H1 (cell line): ENCODE data around the gene ULBP3. TPM values are rescaled to one million over a fixed set of nuclear protein-coding genes. Genes with fewer than 3 reads are reported as not detected.

ENCODE experiments used
- CHD7 ChIP-seq: fragments of 300-600 bp; sonication (generic); IDR thresholded peaks from 2 replicates; pipeline ENCODE4 v1.7.1; 2012; ENCODE audit warnings: low read length, moderate library complexity, mild to moderate bottlenecking, inconsistent platforms; ENCODE audit not compliant: insufficient replicate concordance
- polyA plus RNA-seq, 7 experiments: library from polyadenylated mRNA; depleted of rRNA in 3 of 7; stranded (reverse) in 5 of 7; unstranded in 2 of 7; fragments of >200 nt in 5 of 7; fragments of 200-250 nt in 2 of 7; gene quantifications; 1 replicate in 5 of 7; 2 replicates in 1 of 7; 4 replicates in 1 of 7; pipeline versions ENCODE4 v1.2.1 to v1.2.3, GENCODE V29; 2011 to 2013; ENCODE audit warnings: missing spikeins in 2 of 7, mixed read lengths in 2 of 7
- total RNA-seq: library from RNA; stranded (reverse); fragmentation: NEBNext Ultra II Directional; extraction: Animal tissue kit (Norgen Biotek cat#: 25700); gene quantifications from 2 replicates; pipeline ENCODE4 v1.2.1, GENCODE V29; 2021

ULBP3 gene
- total and polyA plus RNA-seq, 2 of the 8 experiments (the other 6 are each of a cell fraction or from before 2014, with no cell fraction given): 1.9 to 4.2 TPM

- TF ChIP-seq CHD7: no peak
Observed at GRCh38 chr6:150083839-150084238, 14.9 kb upstream of the ULBP3 start (continued).
